ENCODE measurements around the gene MRFAP1L1. TPM values are rescaled to one million over a fixed set of nuclear protein-coding genes. Genes with fewer than 3 reads are reported as not detected.

Gene MRFAP1L1
- total and polyA plus RNA-seq, 10 of the 15 experiments (the other 5 are each of a cell fraction or from before 2014, with no cell fraction given), result 30.6 to 85.1 (median 52.9) TPM

DNA sequence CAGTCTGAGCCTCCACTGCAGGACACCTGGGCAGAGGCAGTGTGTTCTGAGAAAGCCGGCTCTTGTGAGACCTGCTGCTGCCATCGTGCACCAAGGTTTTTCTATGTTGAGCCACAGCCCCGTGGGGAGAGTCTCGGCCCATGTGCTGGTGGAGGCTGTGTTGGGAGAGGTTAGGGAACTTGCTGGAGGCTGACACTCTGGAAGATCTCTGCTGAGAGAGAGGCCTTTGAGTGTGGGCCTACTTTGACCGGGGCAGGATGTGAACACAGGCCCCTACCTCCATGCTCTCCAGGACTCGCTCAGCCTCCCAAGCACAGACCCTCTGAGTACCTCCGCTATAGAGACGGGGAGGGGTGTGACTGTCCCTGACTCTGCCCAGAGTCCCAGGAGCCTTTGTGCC, 17.3 kb downstream of the MRFAP1L1 start:
- Histone ChIP-seq H3K27ac (ENCODE audit: control insufficient read depth, insufficient read depth) (no peak overlapping the region), H3K27me3 (replicated peaks in 1 of 2; ENCODE audit: control insufficient read depth in 2 of 2, insufficient read depth in 2 of 2, low read length in 1 of 2) (no peaks in the 10 kb centered on the region), H3K9me3 (replicated peaks; ENCODE audit: control insufficient read depth, insufficient read depth, low read length) (no peaks in the 10 kb centered on the region), H3K36me3 (ENCODE audit: control insufficient read depth in 2 of 2, insufficient read depth in 2 of 2, low read length in 1 of 2) (no peaks in the 10 kb centered on the region), H2AFZ (ENCODE audit: control insufficient read depth, low read depth, low read length) (no peak overlapping the region), H3K4me1 (ENCODE audit: control insufficient read depth, insufficient read depth, low read length) (peaks cover 16% of the 10 kb centered on the region), H3K4me2 (ENCODE audit: control insufficient read depth, insufficient read depth) (no peak overlapping the region), H4K20me1 (ENCODE audit: control insufficient read depth, insufficient read depth) (no peaks in the 10 kb centered on the region), H3K9ac (ENCODE audit: control insufficient read depth, insufficient read depth, low read length) (no peak overlapping the region), H3K79me2 (ENCODE audit: control insufficient read depth, insufficient read depth, low read length) (no peaks in the 10 kb centered on the region), H3K4me3 (no peak overlapping the region)
- no peak for DNase-seq (ENCODE audit: low read depth, low spot score)
- ChIA-PET RAD21 (ENCODE audit: unreplicated experiment) (no interaction called here), SMC1A (ENCODE audit: uncharacterized antibody, unreplicated experiment) (no interaction called here), POLR2A (interaction anchor here (0.6 kb wide), 1 partner anchor 971 kb away, joined by 3 read pairs; no protein-coding TSS in a partner anchor), CTCF (no interaction called here)
- 95% methylated on average over 8 of the region's 8 CpGs for WGBS (ENCODE audit: insufficient coverage, insufficient replicate concordance, low lambda C conversion rate, missing lambda C conversion rate)
- ATAC-seq, result no peak
- no TSS peak for BruUV-seq (replicated peaks)
- FAIRE-seq, result no peak
- intact Hi-C loops (cut with micrococcal nuclease; ENCODE audit: unreplicated experiment) (no loop called here), in situ Hi-C loops (cut with MboI) (no loop called here)
- TF ChIP-seq JUND (IDR thresholded peaks at IDR 0.05; ENCODE audit: low read depth, low read length) (no peak), HCFC1 (IDR thresholded peaks at IDR 0.05; ENCODE audit: low read length) (no peak), NBN (IDR thresholded peaks at IDR 0.05) (no peak), PAX8 (IDR thresholded peaks at IDR 0.05) (no peak), ASH2L (IDR thresholded peaks at IDR 0.05; ENCODE audit: borderline replicate concordance, low read depth) (no peak), YY1 (IDR thresholded peaks at IDR 0.05; ENCODE audit: low read depth, low read length) (no peak), SMAD5 (IDR thresholded peaks at IDR 0.05; ENCODE audit: low read depth) (no peak), POLR2AphosphoS5 (IDR thresholded peaks at IDR 0.05; ENCODE audit: low read length) (no peak), NFYA (IDR thresholded peaks at IDR 0.05; ENCODE audit: borderline replicate concordance, low read depth, low read length) (no peak), ZSCAN29 (IDR thresholded peaks at IDR 0.05) (no peak), BMI1 (IDR thresholded peaks at IDR 0.05; ENCODE audit: borderline replicate concordance) (no peak), JUNB (IDR thresholded peaks at IDR 0.05) (no peak), KLF5 (IDR thresholded peaks at IDR 0.05; ENCODE audit: partially characterized antibody) (no peak)
- TF ChIP-seq, protein P1, sequence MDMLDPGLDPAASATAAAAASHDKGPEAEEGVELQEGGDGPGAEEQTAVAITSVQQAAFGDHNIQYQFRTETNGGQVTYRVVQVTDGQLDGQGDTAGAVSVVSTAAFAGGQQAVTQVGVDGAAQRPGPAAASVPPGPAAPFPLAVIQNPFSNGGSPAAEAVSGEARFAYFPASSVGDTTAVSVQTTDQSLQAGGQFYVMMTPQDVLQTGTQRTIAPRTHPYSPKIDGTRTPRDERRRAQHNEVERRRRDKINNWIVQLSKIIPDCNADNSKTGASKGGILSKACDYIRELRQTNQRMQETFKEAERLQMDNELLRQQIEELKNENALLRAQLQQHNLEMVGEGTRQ (IDR thresholded peaks at IDR 0.05; ENCODE audit: borderline replicate concordance, low read depth, low read length), result no peak
- TF ChIP-seq, protein P2, sequence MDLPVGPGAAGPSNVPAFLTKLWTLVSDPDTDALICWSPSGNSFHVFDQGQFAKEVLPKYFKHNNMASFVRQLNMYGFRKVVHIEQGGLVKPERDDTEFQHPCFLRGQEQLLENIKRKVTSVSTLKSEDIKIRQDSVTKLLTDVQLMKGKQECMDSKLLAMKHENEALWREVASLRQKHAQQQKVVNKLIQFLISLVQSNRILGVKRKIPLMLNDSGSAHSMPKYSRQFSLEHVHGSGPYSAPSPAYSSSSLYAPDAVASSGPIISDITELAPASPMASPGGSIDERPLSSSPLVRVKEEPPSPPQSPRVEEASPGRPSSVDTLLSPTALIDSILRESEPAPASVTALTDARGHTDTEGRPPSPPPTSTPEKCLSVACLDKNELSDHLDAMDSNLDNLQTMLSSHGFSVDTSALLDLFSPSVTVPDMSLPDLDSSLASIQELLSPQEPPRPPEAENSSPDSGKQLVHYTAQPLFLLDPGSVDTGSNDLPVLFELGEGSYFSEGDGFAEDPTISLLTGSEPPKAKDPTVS (IDR thresholded peaks at IDR 0.05; ENCODE audit: low read depth, low read length), result no peak
- TF ChIP-seq, protein P3, sequence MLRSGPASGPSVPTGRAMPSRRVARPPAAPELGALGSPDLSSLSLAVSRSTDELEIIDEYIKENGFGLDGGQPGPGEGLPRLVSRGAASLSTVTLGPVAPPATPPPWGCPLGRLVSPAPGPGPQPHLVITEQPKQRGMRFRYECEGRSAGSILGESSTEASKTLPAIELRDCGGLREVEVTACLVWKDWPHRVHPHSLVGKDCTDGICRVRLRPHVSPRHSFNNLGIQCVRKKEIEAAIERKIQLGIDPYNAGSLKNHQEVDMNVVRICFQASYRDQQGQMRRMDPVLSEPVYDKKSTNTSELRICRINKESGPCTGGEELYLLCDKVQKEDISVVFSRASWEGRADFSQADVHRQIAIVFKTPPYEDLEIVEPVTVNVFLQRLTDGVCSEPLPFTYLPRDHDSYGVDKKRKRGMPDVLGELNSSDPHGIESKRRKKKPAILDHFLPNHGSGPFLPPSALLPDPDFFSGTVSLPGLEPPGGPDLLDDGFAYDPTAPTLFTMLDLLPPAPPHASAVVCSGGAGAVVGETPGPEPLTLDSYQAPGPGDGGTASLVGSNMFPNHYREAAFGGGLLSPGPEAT (IDR thresholded peaks at IDR 0.05; ENCODE audit: low read depth), result no peak
- TF ChIP-seq, protein P4, sequence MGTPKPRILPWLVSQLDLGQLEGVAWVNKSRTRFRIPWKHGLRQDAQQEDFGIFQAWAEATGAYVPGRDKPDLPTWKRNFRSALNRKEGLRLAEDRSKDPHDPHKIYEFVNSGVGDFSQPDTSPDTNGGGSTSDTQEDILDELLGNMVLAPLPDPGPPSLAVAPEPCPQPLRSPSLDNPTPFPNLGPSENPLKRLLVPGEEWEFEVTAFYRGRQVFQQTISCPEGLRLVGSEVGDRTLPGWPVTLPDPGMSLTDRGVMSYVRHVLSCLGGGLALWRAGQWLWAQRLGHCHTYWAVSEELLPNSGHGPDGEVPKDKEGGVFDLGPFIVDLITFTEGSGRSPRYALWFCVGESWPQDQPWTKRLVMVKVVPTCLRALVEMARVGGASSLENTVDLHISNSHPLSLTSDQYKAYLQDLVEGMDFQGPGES (IDR thresholded peaks at IDR 0.05), result no peak
- TF ChIP-seq, protein P5, sequence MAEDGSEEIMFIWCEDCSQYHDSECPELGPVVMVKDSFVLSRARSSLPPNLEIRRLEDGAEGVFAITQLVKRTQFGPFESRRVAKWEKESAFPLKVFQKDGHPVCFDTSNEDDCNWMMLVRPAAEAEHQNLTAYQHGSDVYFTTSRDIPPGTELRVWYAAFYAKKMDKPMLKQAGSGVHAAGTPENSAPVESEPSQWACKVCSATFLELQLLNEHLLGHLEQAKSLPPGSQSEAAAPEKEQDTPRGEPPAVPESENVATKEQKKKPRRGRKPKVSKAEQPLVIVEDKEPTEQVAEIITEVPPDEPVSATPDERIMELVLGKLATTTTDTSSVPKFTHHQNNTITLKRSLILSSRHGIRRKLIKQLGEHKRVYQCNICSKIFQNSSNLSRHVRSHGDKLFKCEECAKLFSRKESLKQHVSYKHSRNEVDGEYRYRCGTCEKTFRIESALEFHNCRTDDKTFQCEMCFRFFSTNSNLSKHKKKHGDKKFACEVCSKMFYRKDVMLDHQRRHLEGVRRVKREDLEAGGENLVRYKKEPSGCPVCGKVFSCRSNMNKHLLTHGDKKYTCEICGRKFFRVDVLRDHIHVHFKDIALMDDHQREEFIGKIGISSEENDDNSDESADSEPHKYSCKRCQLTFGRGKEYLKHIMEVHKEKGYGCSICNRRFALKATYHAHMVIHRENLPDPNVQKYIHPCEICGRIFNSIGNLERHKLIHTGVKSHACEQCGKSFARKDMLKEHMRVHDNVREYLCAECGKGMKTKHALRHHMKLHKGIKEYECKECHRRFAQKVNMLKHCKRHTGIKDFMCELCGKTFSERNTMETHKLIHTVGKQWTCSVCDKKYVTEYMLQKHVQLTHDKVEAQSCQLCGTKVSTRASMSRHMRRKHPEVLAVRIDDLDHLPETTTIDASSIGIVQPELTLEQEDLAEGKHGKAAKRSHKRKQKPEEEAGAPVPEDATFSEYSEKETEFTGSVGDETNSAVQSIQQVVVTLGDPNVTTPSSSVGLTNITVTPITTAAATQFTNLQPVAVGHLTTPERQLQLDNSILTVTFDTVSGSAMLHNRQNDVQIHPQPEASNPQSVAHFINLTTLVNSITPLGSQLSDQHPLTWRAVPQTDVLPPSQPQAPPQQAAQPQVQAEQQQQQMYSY (CRISPR knock-in tag; IDR thresholded peaks at IDR 0.05), result no peak

All from GM12878 (cell line).